ENCODE results near the gene ZNF839. TPM values are rescaled to one million over a fixed set of nuclear protein-coding genes. Genes with fewer than 3 reads are reported as not detected.

The ZNF839 gene
- total RNA-seq, 1 donor from 2014 or later, result 8.5 TPM

- Histone ChIP-seq H3K36me3 (peaks cover 8% of the 10 kb centered on the region), H3K27me3 (ENCODE audit: low read depth) (no peaks in the 10 kb centered on the region), H3K27ac (peak overlapping the region; percentile 24), H3K4me3 (no peak overlapping the region), H3K4me1 (no peaks in the 10 kb centered on the region), H3K9me3 (no peaks in the 10 kb centered on the region)
- no peak for TF ChIP-seq CTCF (IDR thresholded peaks at IDR 0.05)
- ATAC-seq (no peak), DNase-seq (no peak)
- intact Hi-C loops (cut with DNase I), result no loop called here
These were observed 40.3 kb upstream of the ZNF839 start for GRCh38 chr14:102279282-102279681.

- TF ChIP-seq CTCF (IDR thresholded peaks at IDR 0.05), result no peak
- no peaks in the 10 kb centered on the region for H3K9me3 ChIP-seq
- DNase-seq, result no peak
- intact Hi-C loops (cut with DNase I), result no loop called here
- no peaks in the 10 kb centered on the region for H3K27me3 ChIP-seq (ENCODE audit: low read depth)
- peak; percentile 62 to 91 for ATAC-seq
- no peak overlapping the region for H3K4me3 ChIP-seq
- H3K4me1 ChIP-seq, result no peaks in the 10 kb centered on the region
- H3K36me3 ChIP-seq, result peaks cover 8% of the 10 kb centered on the region
- H3K27ac ChIP-seq, result peak overlapping the region; percentile 24
These were observed 39.7 kb upstream of the ZNF839 start for GRCh38 chr14:102279688-102280348.

- H3K4me3 ChIP-seq, result no peak overlapping the region
- DNase-seq (no peak), ATAC-seq (no peak)
- H3K9me3 ChIP-seq, result no peaks in the 10 kb centered on the region
- no peak for TF ChIP-seq CTCF (IDR thresholded peaks at IDR 0.05)
- H3K36me3 ChIP-seq, result peaks cover 8% of the 10 kb centered on the region
- H3K27me3 ChIP-seq (ENCODE audit: low read depth), result no peaks in the 10 kb centered on the region
- intact Hi-C loops (cut with DNase I), result no loop called here
- peak overlapping the region; percentile 24 for H3K27ac ChIP-seq
- no peaks in the 10 kb centered on the region for H3K4me1 ChIP-seq
These were observed 39.1 kb upstream of the ZNF839 start for GRCh38 chr14:102280376-102280962.

GRCh38 chr14:102282751-102283465 lies 36.6 kb upstream of the ZNF839 start:
- no peaks in the 10 kb centered on the region for H3K9me3 ChIP-seq
- intact Hi-C loops (cut with DNase I), result no loop called here
- H3K27me3 ChIP-seq (ENCODE audit: low read depth), result no peaks in the 10 kb centered on the region
- no peak overlapping the region for H3K27ac ChIP-seq
- H3K4me1 ChIP-seq, result no peaks in the 10 kb centered on the region
- DNase-seq (no peak), ATAC-seq (no peak)
- H3K36me3 ChIP-seq, result peaks cover 8% of the 10 kb centered on the region
- no peak overlapping the region for H3K4me3 ChIP-seq
- no peak for TF ChIP-seq CTCF (IDR thresholded peaks at IDR 0.05)

- H3K27me3 ChIP-seq (ENCODE audit: low read depth), result no peaks in the 10 kb centered on the region
- H3K9me3 ChIP-seq, result no peaks in the 10 kb centered on the region
- H3K27ac ChIP-seq, result no peak overlapping the region
- no peak for DNase-seq
- no peak for ATAC-seq
- no peak for TF ChIP-seq CTCF (IDR thresholded peaks at IDR 0.05)
- H3K36me3 ChIP-seq, result peaks cover 8% of the 10 kb centered on the region
- no peak overlapping the region for H3K4me3 ChIP-seq
- intact Hi-C loops (cut with DNase I), result no loop called here
- no peaks in the 10 kb centered on the region for H3K4me1 ChIP-seq
These were observed 35.9 kb upstream of the ZNF839 start for GRCh38 chr14:102283631-102284129.

All from lower lobe of right lung (tissue), 2 donors.